HG03460 (cell line): ENCODE data around the gene ACACB.

Experiments used
- ATAC-seq: cut with Tn5 transposase; IDR thresholded peaks from one replicate; pipeline ENCODE4 v1.9.1; 2021; ENCODE audit not compliant: unreplicated experiment

The ACACB gene

DNA sequence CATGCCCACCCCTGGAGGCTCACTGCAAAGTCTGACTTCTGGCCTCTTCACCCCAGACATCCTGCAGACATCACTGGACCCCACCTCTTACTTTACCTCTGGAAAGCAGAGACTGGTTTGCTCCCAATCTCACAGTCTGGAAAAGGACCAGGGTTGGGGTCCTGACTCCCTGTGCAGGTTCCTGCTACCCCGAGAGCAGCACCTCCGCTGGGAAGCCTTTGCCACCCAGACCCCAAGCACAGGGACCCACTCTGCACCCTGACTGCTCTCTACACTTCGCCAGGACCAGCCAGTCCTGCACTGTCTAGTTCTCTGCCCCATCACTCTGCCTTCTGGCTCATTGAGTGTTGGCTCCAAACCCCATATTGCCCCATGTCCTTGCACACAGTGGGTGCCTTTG is 176.7 kb downstream of the ACACB start:
- no peak for ATAC-seq

DNA sequence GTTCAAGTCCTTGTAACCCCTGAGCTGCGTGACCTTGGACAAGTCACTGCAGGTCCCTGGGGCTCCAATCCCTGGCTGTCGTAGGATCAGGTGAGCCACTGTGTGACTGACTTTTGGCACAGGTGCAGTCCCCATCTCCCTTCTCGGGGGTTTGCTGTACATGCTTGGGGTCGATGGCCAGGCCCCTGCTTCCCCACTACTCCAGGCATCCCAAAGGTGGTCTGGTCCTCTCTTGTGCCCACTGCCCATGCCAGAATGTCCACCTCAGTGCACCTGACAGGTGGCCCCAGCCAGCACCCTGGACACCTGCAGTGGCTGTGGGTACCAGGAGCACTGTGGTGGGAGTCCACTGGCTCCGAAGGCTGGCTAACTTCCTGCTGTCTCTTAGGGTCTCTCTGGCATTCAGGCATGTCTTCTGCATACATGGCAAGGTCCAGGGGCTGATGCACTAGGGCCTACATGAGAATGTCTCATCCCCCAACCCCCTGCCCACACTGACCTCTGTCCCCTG is 178.0 kb downstream of the ACACB start:
- ATAC-seq, result no peak

DNA sequence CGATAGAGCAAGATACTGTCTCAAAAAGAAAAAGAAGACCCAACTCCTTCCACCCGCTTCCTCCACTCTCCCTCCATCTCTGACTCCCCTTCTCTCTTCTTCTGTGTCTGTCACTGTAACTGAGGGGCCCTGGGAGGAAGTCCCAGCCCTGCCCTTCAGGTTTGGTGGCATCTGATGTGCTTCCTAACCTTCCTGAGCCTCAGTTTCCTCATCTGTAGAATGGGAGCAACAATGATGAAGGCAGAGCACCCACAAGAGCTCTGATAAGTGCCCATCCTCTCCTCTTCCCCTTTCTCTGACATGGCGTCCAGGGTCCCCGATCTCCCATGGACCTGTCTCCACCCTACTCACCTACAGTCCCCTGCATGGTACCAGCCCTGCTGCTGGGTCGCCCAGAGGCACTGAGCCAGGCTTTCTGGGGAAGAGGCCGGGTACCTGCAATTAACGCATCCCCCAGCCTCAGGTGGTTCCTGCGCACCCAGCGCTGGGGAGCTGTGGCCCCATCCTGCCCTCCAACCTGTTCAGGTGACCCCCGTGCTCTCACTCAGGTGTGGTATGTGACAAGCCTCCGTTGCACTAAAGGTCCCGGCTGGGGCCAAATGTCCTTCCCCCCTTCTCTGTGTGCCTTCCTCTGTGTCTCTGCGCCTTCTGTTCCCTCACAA is 179.5 kb downstream of the ACACB start:
- ATAC-seq, result no peak

DNA sequence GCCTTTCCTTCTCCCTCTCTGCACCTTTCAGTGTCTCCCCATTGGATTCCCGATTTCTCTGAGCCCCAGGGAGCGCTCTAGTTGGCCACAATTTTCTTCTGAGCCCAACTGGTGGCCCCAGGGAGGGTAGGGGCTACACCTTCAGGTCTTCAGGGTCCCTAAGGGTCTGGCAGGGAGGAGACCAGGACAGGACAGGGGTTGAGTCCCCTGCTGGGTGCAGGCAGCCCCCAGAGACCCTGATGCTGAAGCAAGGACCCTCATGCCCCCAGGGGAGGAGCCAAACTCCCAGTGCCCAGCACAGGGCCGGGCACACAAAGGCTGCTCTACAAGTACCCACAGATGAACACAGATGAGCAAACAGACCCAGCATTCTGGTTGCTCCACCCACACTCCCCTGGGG is 180.0 kb downstream of the ACACB start:
- no peak for ATAC-seq

DNA sequence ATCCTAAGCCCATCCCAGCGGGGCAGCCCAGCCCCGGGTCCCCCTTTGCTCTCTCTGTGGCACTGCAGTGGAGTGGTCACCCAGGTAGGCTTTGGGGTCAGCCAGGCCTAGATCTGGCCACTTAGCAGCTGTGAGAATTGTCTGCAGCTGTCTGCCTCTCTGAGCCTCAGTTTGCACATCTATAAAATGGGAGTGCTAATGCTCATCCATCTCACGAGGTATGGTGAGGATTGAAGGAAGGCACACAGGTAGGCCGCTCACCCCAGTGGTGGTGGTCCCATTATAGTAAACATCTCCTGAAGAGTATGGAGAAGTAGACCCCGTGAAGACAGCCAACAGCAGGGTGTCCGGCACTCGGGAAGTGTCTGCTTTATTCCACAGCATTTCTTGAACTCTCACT is 183.5 kb downstream of the ACACB start:
- ATAC-seq, result no peak

DNA sequence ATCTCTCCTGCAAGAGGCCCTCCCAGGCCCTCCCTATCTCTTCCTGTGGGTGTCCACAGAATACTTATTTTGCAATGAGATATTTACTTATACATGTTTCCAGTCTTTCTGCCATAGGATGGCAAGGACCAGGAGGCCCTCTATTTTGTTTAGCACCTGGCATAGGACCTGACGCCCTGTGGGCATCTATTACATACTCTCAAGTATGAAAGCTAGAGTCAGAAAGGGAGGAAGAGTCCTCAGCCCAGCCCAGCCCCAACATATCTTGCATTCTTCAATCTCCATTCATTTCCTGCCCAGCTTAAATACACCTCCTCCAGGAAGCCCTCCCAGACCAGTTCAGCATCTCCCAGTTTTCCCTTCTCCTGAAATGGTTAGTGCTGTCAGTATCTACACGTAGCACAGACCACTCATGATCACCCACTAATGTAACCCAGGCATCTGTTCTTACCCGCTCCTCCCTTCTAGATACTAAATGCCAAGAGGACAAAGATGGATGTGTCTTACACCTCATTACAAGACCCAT is 185.3 kb downstream of the ACACB start:
- no peak for ATAC-seq

DNA sequence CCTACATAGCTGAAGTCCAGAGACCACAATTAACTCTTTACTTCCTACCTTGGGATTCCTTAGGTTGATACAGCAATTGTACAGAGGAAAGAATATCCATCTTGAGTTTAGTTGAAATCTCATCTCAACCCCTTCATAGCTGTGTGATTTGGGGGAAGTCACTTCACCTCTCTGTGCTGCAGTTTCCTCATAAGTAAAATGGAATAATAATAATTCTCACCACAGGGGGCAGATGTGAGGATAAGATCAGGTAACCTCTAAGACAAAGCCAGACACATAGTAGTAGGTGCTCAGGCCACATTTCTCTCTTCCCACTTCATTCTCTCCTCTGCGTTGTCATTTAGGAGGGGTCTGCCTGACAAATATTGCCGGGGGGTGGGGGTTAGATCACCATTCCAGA is 186.0 kb downstream of the ACACB start:
- no peak for ATAC-seq

DNA sequence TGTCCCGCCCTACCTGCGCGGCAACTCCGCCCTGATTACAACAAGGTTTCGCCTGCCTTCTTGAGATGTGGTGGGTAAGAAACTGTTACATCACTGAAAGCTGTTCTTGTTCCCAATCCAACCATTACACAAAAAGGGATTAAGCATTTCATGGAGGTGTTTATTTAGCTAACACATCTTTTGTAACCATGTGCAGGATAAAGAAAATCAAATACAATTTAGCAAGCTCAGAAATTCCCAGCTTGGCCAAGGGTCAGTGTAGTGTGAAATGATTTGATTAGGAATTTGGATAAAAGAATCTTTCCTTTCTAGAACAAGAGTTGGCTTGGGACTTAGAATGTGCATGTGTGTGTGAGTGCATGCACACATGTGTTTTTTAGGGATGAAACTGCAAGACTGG is 186.4 kb downstream of the ACACB start:
- ATAC-seq, result no peak

DNA sequence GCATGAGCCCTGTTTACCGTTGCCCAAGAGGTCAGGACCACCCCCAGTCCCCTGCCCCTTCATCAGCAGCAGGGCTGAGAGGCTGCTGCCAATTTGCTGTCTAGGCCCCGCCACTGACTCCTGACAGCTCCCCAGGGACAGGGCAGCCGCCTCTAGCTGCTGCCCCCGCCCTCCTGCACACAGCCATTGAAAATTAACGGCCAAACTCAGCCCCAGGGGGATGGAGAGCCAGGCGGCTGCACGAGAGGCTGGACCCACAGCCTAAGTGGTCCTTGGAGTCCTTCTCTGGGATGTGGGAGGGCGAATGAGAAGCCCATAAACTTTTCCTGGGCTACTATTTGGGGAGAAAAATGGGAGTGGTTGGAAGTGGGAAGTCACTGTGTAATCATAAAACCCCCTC is 188.1 kb downstream of the ACACB start:
- no peak for ATAC-seq

DNA sequence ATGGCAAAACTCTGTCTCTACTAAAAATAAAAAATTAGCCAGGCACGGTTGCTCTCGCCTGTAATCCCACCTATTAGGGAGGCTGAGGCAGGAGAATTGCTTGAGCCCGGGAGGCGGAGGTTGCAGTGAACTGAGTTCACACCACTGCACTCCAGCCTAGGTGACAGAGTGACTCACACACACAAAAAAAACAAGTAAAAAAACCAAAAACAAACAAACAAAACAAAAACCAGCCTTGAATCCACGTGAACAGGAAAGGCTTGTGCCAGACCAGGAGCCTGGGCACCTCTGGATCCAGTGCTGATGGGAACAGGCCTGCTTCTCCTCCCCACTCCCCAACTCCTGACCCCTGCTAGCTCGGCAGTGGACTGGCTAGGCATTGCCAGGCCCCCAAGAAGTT is 189.2 kb downstream of the ACACB start:
- ATAC-seq, result no peak

DNA sequence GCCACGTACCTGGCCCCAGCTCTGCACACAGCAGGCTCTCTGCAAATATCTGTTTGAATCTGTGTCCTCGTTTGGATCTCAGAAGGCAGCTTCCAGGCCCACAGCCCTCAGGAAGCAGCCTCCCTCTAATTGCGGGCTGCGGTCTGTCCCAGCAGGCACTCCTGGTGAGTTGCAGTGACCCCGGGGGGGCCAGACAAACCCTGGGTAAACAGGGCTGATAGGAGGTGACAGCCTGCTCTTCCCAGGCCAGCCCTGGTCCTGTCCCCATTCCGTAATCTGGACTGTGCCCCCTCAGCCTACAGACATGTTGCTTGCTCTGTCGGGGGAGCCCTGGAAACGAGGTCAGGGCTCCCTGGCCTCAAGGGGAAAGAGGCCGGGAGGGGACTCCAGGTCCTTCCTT is 190.7 kb downstream of the ACACB start:
- ATAC-seq, result no peak

DNA sequence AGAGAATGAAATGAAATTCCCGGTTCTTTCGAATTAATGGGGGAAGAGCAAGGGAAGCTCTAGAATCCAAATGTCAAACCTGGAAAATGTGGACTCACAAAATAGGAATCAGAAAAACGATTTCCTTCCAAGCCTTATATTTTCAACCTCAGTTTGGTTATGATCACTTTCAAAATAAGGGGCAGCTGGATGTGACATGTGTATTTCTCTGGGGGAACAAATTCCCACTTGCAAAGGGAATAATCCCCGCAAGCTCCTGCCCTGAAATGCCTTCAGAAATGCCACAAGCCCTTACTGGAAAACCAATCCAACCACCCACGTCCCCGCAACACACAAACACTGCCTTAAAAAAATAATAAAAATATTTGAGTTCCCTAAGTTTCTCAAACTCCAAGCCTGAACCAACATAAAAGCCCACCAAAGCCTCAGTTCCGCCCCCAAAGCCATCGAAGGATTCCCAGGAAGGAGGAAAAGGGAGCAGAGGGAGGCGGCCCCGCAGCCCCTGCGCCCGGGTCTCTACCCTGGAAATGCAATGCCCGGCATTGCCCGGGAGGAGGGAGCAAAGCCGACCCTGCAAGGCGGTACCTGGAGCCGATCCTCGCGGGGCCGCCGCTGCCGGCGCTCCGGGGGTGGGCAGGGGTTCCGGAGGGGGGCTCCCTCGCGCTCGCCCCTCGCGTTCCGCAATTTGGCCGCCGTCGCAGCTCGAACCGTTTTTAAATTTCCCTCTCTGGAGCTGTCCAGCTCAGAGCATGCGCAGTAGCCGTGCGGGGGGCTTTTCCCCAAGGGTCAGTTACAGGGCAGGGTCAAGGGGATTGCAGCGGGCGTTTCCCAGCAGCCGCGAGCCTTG is 192.4 kb downstream of the ACACB start, which contains the start of gene FOXN4:
FOXN4 (minus strand) TSS at position 751 of the 847 bp plus-strand sequence. CDS start 963 bp downstream, outside the sequence.
- no peak for ATAC-seq

DNA sequence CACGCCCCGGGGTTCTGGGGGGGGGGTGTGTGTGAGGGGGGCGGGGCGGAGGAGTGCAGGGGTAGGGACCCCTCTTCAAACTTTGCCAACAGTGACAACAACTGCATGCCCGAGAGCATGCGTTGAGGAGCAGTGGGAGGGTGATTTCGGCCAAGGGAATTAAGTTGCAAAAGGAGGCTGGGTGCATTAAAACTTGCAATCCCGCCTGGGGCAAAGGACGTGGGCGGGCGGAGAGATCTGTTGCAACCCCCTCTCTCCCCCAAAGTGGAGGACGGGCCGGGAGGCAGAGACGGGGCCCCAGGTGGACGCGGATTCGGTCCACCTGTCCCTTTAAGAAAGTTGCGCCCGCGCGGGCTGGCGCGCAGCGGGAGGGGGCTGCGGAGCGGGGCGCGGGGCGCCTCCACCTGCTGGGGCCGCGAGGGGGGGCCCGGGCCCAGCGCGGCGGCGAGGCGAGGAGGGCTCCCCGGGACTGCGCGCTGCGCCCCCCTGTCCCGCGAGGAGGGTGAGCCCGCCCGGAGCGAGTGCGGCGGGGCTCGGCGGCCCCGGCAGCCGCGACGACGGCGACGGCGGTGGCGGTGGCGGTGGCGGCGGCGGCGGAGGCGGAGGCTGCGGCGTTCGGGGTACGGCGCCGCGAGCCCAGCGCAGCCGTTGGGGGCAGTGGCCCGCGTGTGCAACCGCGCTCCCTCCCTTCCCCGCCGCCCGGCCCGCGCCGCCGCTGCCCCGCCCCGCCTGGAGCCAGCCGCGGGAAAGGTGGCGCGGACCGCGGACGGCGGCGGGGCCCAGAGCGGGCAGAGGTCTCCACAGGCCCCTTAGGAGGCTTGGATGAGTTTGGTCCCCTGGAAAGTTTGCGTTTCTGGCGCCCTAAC is 193.2 kb downstream of the ACACB start:
- no peak for ATAC-seq

DNA sequence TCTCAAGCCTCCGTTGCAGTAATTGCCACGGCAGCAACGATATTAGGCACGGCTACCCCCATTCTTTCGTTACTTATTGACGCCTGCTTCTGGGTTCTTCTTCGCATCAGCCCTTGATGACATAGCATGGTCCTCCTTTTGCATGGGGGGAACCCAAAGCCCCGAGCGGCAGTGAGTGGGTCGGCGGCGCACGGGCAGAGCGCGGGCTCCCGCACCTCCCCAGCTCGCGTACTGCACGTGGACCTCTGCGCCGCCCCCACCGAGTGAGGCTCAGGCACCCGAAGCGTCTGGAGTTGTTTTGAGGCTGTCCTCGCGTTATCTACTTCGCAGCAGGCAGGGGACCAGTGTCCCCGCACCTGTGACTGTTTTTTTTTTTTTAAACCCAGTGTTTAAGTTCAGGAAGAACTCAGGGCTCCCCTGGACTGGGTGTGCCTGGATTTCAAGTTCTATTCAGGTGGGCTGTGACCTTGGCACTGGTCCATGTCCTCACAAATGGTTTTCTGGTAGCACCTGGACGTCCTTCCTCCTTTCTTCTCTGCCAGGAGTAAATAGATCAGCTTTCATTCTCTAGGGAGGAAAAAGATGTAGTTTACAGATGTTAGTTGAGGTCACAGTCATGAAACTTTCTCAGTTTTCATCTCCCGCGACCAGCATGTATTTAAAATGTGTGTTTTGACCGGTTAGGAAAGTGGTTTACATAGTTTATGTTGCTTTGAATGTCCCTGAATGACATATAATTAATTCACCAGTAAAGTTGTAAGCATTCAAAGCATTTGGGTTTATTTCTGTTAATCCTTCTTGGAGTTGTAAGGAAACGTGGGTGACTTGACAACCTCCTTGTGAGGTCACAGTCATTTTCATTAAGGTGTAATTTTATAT is 194.1 kb downstream of the ACACB start:
- no peak for ATAC-seq
